HL-60 (cell line): ENCODE data around the gene KIF26B.

Source experiments
- GABPA ChIP-seq: IDR thresholded peaks from 2 replicates; pipeline ENCODE4 v1.6.1; 2012; ENCODE audit warnings: low read depth
- POLR2AphosphoS5 ChIP-seq: IDR thresholded peaks from 2 replicates; pipeline ENCODE4 v1.6.1; 2012; ENCODE audit warnings: low read depth
- REST ChIP-seq: IDR thresholded peaks from 2 replicates; pipeline ENCODE4 v1.6.1; 2012; ENCODE audit warnings: low read depth; ENCODE audit not compliant: insufficient replicate concordance
- TF ChIP-seq, protein P1 (sequence below): IDR thresholded peaks from one replicate; pipeline ENCODE4 v1.5.1; 2011; ENCODE audit warnings: low read length, control low read depth, inconsistent platforms; ENCODE audit not compliant: insufficient read depth

- TF ChIP-seq, protein P1, sequence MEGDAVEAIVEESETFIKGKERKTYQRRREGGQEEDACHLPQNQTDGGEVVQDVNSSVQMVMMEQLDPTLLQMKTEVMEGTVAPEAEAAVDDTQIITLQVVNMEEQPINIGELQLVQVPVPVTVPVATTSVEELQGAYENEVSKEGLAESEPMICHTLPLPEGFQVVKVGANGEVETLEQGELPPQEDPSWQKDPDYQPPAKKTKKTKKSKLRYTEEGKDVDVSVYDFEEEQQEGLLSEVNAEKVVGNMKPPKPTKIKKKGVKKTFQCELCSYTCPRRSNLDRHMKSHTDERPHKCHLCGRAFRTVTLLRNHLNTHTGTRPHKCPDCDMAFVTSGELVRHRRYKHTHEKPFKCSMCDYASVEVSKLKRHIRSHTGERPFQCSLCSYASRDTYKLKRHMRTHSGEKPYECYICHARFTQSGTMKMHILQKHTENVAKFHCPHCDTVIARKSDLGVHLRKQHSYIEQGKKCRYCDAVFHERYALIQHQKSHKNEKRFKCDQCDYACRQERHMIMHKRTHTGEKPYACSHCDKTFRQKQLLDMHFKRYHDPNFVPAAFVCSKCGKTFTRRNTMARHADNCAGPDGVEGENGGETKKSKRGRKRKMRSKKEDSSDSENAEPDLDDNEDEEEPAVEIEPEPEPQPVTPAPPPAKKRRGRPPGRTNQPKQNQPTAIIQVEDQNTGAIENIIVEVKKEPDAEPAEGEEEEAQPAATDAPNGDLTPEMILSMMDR: no peak
- TF ChIP-seq POLR2AphosphoS5 (no peak), REST (no peak), GABPA (no peak)
Measured at GRCh38 chr1:245754463-245754961, 599.7 kb downstream of the KIF26B start.
